Neutrophil (primary cell): ENCODE measurements around the gene HAAO.

ENCODE experiments used
- H3K27ac ChIP-seq: fragments of 200-600 bp; sonication (generic); 2 replicates; pipeline ENCODE4 v1.5.1; 2016; ENCODE audit warnings: mild to moderate bottlenecking, moderate library complexity
- H3K27me3 ChIP-seq: fragments of 200-600 bp; sonication (generic); 2 replicates; pipeline ENCODE4 v1.6.0; 2016; ENCODE audit warnings: mild to moderate bottlenecking
- H3K36me3 ChIP-seq: fragments of 200-600 bp; sonication (generic); 2 replicates; pipeline ENCODE4 v1.5.1; 2017
- H3K4me1 ChIP-seq, 2 experiments: fragments of 200-600 bp in 1 of 2; sonication (generic) in 1 of 2; 1 replicate in 1 of 2; 2 replicates in 1 of 2; pipeline versions ENCODE4 v1.5.1 to v1.6.1; 2013 to 2016; ENCODE audit warnings: low read depth in 1 of 2, low read length in 1 of 2, mild to moderate bottlenecking in 1 of 2, moderate library complexity in 1 of 2; ENCODE audit not compliant: control insufficient read depth in 1 of 2, insufficient read depth in 1 of 2
- H3K4me3 ChIP-seq, 2 experiments: fragments of 200-600 bp in 1 of 2; sonication (generic) in 1 of 2; 1 replicate in 1 of 2; 2 replicates in 1 of 2; pipeline ENCODE4 v1.5.1; 2013 to 2016; ENCODE audit warnings: low read depth in 1 of 2, low read length in 1 of 2, mild to moderate bottlenecking in 1 of 2, moderate library complexity in 1 of 2
- H3K9me3 ChIP-seq: fragments of 200-600 bp; sonication (generic); 2 replicates; pipeline ENCODE4 v1.5.1; 2016
- TF ChIP-seq, protein P1 (sequence below): fragments of 200-600 bp; sonication (generic); IDR thresholded peaks from 2 replicates; pipeline ENCODE4 v1.5.1; 2016; ENCODE audit warnings: antibody characterized with exemption

HAAO gene

DNA sequence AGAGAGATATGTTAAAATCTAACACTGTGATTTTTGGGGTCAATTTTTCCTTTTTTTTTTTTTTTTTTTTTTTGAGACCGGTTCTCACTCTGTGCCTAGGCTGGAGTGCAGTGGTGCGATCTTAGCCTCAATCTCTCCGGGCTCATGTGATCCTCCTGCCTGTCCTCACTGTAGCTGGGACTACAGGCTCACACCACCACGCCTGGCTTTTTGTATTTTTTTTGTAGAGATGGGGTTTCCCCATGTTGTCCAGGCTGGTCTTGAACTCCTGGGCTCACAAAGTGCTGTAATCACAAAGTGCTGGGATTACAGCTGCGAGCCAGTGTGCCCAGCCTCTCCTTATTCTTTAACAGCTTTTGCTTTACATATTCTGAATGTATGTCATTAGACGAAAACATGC lies 2.9 kb upstream of the HAAO start:
- Histone ChIP-seq H3K27ac (no peak overlapping the region), H3K27me3 (peaks cover 7% of the 10 kb centered on the region), H3K36me3 (peaks cover 18% of the 10 kb centered on the region), H3K4me3 (no peak overlapping the region), H3K9me3 (no peaks in the 10 kb centered on the region), H3K4me1 (peaks cover 16 to 26% of the 10 kb centered on the region in 2 experiments)
- TF ChIP-seq, protein P1, sequence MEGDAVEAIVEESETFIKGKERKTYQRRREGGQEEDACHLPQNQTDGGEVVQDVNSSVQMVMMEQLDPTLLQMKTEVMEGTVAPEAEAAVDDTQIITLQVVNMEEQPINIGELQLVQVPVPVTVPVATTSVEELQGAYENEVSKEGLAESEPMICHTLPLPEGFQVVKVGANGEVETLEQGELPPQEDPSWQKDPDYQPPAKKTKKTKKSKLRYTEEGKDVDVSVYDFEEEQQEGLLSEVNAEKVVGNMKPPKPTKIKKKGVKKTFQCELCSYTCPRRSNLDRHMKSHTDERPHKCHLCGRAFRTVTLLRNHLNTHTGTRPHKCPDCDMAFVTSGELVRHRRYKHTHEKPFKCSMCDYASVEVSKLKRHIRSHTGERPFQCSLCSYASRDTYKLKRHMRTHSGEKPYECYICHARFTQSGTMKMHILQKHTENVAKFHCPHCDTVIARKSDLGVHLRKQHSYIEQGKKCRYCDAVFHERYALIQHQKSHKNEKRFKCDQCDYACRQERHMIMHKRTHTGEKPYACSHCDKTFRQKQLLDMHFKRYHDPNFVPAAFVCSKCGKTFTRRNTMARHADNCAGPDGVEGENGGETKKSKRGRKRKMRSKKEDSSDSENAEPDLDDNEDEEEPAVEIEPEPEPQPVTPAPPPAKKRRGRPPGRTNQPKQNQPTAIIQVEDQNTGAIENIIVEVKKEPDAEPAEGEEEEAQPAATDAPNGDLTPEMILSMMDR, result no peak

DNA sequence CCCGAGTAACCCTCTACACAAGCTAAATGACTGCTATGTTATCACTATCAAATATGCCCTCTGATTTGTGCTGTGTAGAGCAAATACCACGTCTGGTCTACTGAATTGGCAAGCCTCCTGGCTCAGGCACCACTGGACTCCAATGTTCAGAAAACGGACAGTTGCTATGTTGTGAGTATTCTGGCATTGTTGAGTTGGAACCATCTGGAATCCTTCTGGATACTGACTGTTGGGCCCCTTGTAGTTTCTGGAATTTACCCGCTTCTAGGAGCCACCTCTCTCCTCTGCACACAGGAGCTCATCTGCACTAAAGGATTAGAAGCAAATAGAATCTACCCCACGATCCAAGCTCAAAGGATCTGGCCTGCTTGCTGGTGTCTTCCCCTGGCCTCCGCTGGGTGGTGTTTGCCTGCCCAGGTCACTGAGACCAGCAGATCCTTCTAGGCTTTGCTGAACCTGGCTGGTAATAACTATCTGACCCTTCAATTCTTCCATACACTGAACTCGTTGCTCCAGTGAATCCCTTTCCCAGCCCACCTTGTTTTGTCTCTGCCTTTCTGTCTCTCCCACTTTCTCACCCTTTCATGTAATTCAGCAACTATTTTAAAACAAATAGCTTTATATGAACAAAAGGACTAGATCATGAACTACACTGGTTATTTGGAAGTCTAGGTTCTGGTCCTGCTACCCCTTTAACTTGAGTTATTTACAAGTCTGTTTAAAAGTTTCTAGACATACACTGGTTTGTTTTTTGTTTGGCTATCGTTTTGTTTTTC lies 2.1 kb upstream of the HAAO start:
- no peak overlapping the region for H3K27ac ChIP-seq
- peaks cover 7% of the 10 kb centered on the region for H3K27me3 ChIP-seq
- peaks cover 16 to 26% of the 10 kb centered on the region in 2 experiments for H3K4me1 ChIP-seq
- TF ChIP-seq, protein P1, result no peak
- no peaks in the 10 kb centered on the region for H3K9me3 ChIP-seq
- H3K4me3 ChIP-seq, result no peak overlapping the region
- H3K36me3 ChIP-seq, result peaks cover 18% of the 10 kb centered on the region

DNA sequence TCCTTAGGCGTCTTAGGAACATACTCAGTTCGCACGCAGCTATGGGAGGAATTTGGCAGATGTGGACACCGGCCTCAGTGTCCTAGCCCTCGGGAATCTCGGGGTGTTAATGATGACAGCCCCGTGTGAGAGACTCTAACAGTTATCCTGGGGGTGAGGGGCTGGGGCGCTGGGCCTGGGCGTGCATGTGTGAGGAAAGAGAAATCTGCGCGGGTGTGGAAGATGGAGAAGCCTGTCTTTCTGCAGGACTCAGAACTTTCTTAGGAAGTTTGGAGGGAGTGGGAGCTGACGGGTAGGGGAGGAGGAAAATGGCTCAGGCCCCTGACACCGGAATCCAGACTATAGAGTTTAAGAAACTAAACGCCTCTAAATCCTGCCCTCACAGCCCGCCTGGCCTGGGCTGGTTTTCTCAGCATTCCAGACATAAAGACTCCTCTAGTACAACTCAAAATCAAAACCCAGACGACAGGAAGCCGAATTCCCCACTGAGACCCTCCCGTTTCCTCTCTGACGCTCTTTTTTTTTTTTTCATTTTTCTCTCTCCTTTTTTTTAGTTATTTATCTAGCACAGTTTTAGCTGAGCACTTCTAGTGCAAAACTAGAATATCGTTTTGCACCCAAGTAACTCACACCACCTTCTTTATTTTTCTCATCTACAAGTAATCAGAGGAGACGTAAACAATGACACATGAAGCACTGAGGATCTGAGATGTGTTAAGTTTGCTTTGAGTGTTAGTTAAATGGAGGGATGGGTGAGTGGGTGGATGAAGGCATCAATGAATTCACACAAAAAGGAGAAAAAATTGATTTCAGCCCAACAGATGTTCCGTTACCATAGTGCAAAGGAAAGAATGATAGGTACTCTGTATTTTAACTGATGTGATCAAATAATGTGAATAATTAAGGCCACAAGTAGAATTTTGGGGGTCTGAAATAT lies 1.2 kb upstream of the HAAO start:
- Histone ChIP-seq H3K4me1 (peaks cover 16 to 26% of the 10 kb centered on the region in 2 experiments), H3K27ac (peak overlapping the region; percentile 79), H3K36me3 (peaks cover 18% of the 10 kb centered on the region), H3K27me3 (peaks cover 7% of the 10 kb centered on the region), H3K9me3 (no peaks in the 10 kb centered on the region), H3K4me3 (peak overlapping the region; percentile 71 to 80)
- TF ChIP-seq, protein P1, result no peak

DNA sequence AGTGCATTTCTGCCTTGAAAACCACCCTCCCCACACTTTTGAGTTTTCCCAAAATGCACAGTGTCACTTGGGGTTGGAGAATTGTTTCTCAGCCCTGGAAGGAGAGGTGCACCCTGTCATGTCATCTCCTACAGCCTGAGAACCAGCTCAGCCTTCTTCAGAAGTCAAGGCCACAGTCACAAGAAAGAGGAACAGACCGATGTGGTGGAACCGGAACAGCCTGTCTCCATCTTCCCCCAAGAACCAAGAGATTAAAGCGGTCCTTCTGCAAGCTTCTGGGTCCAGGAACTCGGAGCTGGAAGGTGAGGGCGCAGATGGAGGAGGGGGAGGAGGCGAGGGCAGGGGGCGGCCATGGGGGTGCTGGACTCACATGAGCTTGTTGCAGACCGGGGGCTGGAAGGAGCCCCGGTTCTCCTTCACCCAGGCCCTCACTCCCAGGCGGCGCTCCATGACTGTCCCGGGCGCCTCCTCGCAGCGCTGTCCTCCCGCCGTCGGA lies 248 bp downstream of the HAAO start:
- TF ChIP-seq, protein P1, result no peak
- Histone ChIP-seq H3K9me3 (no peaks in the 10 kb centered on the region), H3K27ac (peak overlapping the region; percentile 79), H3K4me3 (peak overlapping the region; percentile 71 to 80), H3K4me1 (peaks cover 16 to 26% of the 10 kb centered on the region in 2 experiments), H3K36me3 (peaks cover 12% of the 10 kb centered on the region), H3K27me3 (peaks cover 7% of the 10 kb centered on the region)

DNA sequence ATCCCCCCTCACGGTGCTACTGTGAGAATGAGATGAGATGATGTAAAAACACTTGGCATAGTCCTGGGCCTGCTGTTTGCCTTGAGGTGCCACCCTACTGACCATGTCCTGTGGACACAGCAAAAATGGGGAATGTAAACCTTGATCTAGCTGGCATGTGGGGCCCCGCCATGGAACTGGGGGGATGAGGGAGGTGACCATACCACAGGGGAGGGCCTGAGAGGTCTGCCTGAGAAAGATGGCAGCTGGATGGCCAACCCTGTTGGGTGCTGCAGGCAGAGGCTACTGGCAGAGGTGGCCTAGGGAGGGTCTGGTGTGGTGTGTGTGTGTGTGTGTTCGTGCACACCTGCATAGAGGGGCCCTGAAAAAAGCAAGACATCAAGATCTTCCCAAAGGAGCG lies 777 bp downstream of the HAAO start:
- Histone ChIP-seq H3K4me3 (peak overlapping the region in 1 of 2 experiments; percentile 80), H3K9me3 (no peaks in the 10 kb centered on the region), H3K36me3 (peaks cover 12% of the 10 kb centered on the region), H3K4me1 (peaks cover 16 to 26% of the 10 kb centered on the region in 2 experiments), H3K27ac (peak overlapping the region; percentile 79), H3K27me3 (peaks cover 7% of the 10 kb centered on the region)
- TF ChIP-seq, protein P1, result no peak
